ENCODE measurements around the gene ENTHD1.

The ENTHD1 gene

GRCh38 chr22:39703928-39704639 lies 189.5 kb downstream of the ENTHD1 start:
- ChIA-PET CTCF (no interaction called here), POLR2A (no interaction called here)
- H3K27me3 ChIP-seq (replicated peaks in 2 of 5; ENCODE audit: control insufficient read depth in 4 of 5, insufficient read depth in 5 of 5, low read length in 4 of 5): peaks cover 0 to 13% (median 5%) of the 10 kb centered on the region in 5 experiments
- no peaks in the 10 kb centered on the region for H3K4me1 ChIP-seq (ENCODE audit: control extremely low read depth in 1 of 4, control insufficient read depth in 4 of 4, insufficient read depth in 4 of 4, low read length in 3 of 4)
- WGBS (ENCODE audit: insufficient coverage): 95% methylated on average over 15 of the region's 17 CpGs
- no peaks in the 10 kb centered on the region for H3K36me3 ChIP-seq (ENCODE audit: control insufficient read depth in 4 of 4, insufficient read depth in 4 of 4, low read length in 3 of 4)
- no peak for DNase-seq
- no peaks in the 10 kb centered on the region for H3K9me3 ChIP-seq (ENCODE audit: control extremely low read depth in 1 of 5, control insufficient read depth in 4 of 5, insufficient read depth in 2 of 5, low read depth in 1 of 5, low read length in 4 of 5)
- H3K4me3 ChIP-seq (ENCODE audit: control insufficient read depth in 1 of 7, extremely low read depth in 1 of 7, insufficient read depth in 4 of 7, low read depth in 2 of 7, low read length in 6 of 7): no peak overlapping the region
- no peak overlapping the region for H3K27ac ChIP-seq (ENCODE audit: insufficient read depth in 1 of 2, low read depth in 1 of 2, low read length in 2 of 2, poor library complexity in 1 of 2, severe bottlenecking in 2 of 2)

- H3K27me3 ChIP-seq (replicated peaks in 2 of 5; ENCODE audit: control insufficient read depth in 4 of 5, insufficient read depth in 5 of 5, low read length in 4 of 5): peaks cover 0 to 17% (median 5%) of the 10 kb centered on the region in 5 experiments
Measured at GRCh38 chr22:39703091-39703490, 190.5 kb downstream of the ENTHD1 start.

DNA sequence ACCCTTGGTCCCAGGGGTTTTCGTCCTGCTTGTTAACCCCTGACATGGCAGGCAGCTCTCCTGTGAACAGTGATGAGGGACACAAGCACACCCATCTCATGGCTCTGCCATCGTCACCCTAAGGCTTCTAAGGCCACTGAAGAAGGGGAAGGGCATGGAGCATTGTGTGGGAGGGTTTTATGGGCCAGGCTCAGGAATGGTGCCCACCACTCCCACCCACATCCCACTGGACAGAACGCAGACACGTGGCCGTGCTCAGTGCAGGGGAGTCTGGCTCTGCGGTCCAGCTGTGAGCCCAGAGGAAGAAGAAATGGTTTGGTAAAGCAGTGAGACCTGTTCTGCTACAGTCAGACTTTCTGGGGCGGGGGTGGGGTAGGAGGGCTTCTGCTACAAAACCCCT lies 193.0 kb downstream of the ENTHD1 start:
- POLR2A ChIA-PET: no interaction called here
- DNase-seq: no peak
- Histone ChIP-seq H3K9me3 (ENCODE audit: control extremely low read depth in 1 of 5, control insufficient read depth in 4 of 5, insufficient read depth in 2 of 5, low read depth in 1 of 5, low read length in 4 of 5) (no peaks in the 10 kb centered on the region), H3K4me1 (ENCODE audit: control extremely low read depth in 1 of 4, control insufficient read depth in 4 of 4, insufficient read depth in 4 of 4, low read length in 3 of 4) (no peaks in the 10 kb centered on the region), H3K27me3 (replicated peaks in 2 of 5; ENCODE audit: control insufficient read depth in 4 of 5, insufficient read depth in 5 of 5, low read length in 4 of 5) (peaks cover 0 to 29% (median 2%) of the 10 kb centered on the region in 5 experiments), H3K4me3 (ENCODE audit: control insufficient read depth in 1 of 7, extremely low read depth in 1 of 7, insufficient read depth in 4 of 7, low read depth in 2 of 7, low read length in 6 of 7) (no peak overlapping the region), H3K27ac (ENCODE audit: insufficient read depth in 1 of 2, low read depth in 1 of 2, low read length in 2 of 2, poor library complexity in 1 of 2, severe bottlenecking in 2 of 2) (no peak overlapping the region), H3K36me3 (ENCODE audit: control insufficient read depth in 4 of 4, insufficient read depth in 4 of 4, low read length in 3 of 4) (no peaks in the 10 kb centered on the region)
- 100% methylated on average over 1 of the region's 7 CpGs for whole genome bisulfite sequencing (ENCODE audit: insufficient coverage)
- CTCF ChIA-PET: no interaction called here

More at GRCh38 chr22:39703091-39703490, 190.5 kb downstream of the ENTHD1 start:
- no peaks in the 10 kb centered on the region for H3K4me1 ChIP-seq (ENCODE audit: control extremely low read depth in 1 of 4, control insufficient read depth in 4 of 4, insufficient read depth in 4 of 4, low read length in 3 of 4)
- WGBS (ENCODE audit: insufficient coverage): 93% methylated on average over 6 of the region's 8 CpGs
- no peak for DNase-seq
- no peak overlapping the region for H3K4me3 ChIP-seq (ENCODE audit: control insufficient read depth in 1 of 7, extremely low read depth in 1 of 7, insufficient read depth in 4 of 7, low read depth in 2 of 7, low read length in 6 of 7)
- no peaks in the 10 kb centered on the region for H3K9me3 ChIP-seq (ENCODE audit: control extremely low read depth in 1 of 5, control insufficient read depth in 4 of 5, insufficient read depth in 2 of 5, low read depth in 1 of 5, low read length in 4 of 5)
- H3K27ac ChIP-seq (ENCODE audit: insufficient read depth in 1 of 2, low read depth in 1 of 2, low read length in 2 of 2, poor library complexity in 1 of 2, severe bottlenecking in 2 of 2): no peak overlapping the region
- POLR2A ChIA-PET: no interaction called here
- no peaks in the 10 kb centered on the region for H3K36me3 ChIP-seq (ENCODE audit: control insufficient read depth in 4 of 4, insufficient read depth in 4 of 4, low read length in 3 of 4)
- CTCF ChIA-PET: no interaction called here

DNA sequence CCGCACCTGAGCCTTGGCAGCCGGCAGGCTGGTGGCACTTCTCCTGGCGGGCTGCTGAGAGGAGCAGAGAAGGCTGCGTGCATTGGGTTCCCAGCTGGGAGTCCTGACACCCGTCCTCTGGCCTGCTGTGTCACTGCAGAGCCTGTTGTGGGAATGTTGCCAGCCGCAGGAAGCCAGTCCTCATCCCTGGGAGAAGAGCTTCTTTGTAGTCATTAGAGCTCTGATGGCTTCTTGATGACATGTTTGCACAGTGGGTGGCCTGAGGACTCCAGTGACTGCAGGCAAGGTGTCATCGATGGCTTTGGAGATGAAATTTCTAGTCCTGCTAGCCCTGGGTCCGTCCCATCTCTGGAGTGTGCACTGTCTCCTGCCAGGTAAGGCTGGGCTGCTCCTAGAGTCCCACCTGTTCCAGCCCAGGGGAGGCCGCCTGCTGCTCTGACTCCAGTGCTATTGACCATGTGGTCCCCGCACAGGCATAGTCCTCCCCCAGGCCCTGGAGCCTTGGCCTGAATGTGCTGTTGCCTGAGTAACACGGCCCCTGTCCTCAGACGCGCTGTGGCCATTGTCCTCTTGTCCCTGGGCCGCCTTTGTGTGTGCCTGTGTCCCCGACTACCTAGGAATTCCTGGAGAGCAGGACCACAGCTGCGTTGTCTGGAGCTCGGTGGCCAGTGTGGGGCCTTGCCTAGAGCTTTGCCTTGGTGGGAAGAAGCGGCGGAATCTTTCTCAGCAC lies 193.8 kb downstream of the ENTHD1 start:
- no peak for DNase-seq
- no peaks in the 10 kb centered on the region for H3K9me3 ChIP-seq (ENCODE audit: control extremely low read depth in 1 of 5, control insufficient read depth in 4 of 5, insufficient read depth in 2 of 5, low read depth in 1 of 5, low read length in 4 of 5)
- 97% methylated on average over 19 of the region's 19 CpGs for WGBS (ENCODE audit: insufficient coverage)
- ChIA-PET POLR2A (no interaction called here), CTCF (no interaction called here)
- H3K27ac ChIP-seq (ENCODE audit: insufficient read depth in 1 of 2, low read depth in 1 of 2, low read length in 2 of 2, poor library complexity in 1 of 2, severe bottlenecking in 2 of 2): no peak overlapping the region
- no peaks in the 10 kb centered on the region for H3K4me1 ChIP-seq (ENCODE audit: control extremely low read depth in 1 of 4, control insufficient read depth in 4 of 4, insufficient read depth in 4 of 4, low read length in 3 of 4)
- no peak overlapping the region for H3K4me3 ChIP-seq (ENCODE audit: control insufficient read depth in 1 of 7, extremely low read depth in 1 of 7, insufficient read depth in 4 of 7, low read depth in 2 of 7, low read length in 6 of 7)
- peaks cover 0 to 37% (median 2%) of the 10 kb centered on the region in 5 experiments for H3K27me3 ChIP-seq (replicated peaks in 2 of 5; ENCODE audit: control insufficient read depth in 4 of 5, insufficient read depth in 5 of 5, low read length in 4 of 5)
- no peaks in the 10 kb centered on the region for H3K36me3 ChIP-seq (ENCODE audit: control insufficient read depth in 4 of 4, insufficient read depth in 4 of 4, low read length in 3 of 4)

DNA sequence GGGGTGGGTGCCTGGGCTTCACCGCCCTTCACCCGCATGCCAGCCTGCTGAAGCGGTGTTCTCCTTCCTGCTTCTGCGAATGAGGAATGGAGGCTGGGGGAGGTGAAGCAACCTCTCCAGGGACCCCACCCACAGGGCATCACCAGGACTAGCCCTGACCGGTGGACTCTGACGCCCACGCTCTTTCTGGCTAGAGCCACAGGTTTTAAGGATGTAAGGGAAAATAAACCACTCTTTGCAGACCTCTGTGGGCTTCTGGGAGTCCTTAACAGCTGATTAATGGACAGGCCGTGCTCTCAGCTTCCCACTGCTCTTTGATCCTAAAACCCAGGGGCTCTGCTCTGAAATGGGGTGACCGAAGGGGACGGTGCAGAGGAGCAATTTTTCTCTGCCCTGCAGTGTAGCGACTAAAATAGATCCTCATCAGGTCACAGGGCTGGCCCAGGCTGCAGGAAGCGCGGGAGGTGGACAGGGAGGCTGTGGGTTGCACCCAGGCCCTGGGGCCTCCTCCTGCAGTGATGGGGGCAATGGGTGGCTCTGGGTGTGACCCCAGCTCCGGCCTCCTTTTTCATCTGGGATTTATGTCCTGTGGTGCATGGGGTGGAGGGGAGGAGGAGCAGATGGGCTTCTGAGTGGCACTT lies 195.7 kb downstream of the ENTHD1 start:
- no peaks in the 10 kb centered on the region for H3K9me3 ChIP-seq (ENCODE audit: control extremely low read depth in 1 of 5, control insufficient read depth in 4 of 5, insufficient read depth in 2 of 5, low read depth in 1 of 5, low read length in 4 of 5)
- no peak overlapping the region for H3K27ac ChIP-seq (ENCODE audit: insufficient read depth in 1 of 2, low read depth in 1 of 2, low read length in 2 of 2, poor library complexity in 1 of 2, severe bottlenecking in 2 of 2)
- ChIA-PET CTCF (no interaction called here), POLR2A (no interaction called here)
- H3K4me3 ChIP-seq (ENCODE audit: control insufficient read depth in 1 of 7, extremely low read depth in 1 of 7, insufficient read depth in 4 of 7, low read depth in 2 of 7, low read length in 6 of 7): no peak overlapping the region
- 90% methylated on average over 12 of the region's 14 CpGs for WGBS (ENCODE audit: insufficient coverage)
- H3K4me1 ChIP-seq (ENCODE audit: control extremely low read depth in 1 of 4, control insufficient read depth in 4 of 4, insufficient read depth in 4 of 4, low read length in 3 of 4): no peaks in the 10 kb centered on the region
- H3K27me3 ChIP-seq (replicated peaks in 2 of 5; ENCODE audit: control insufficient read depth in 4 of 5, insufficient read depth in 5 of 5, low read length in 4 of 5): peaks cover 0 to 55% (median 6%) of the 10 kb centered on the region in 5 experiments
- no peak for DNase-seq
- no peaks in the 10 kb centered on the region for H3K36me3 ChIP-seq (ENCODE audit: control insufficient read depth in 4 of 4, insufficient read depth in 4 of 4, low read length in 3 of 4)

DNA sequence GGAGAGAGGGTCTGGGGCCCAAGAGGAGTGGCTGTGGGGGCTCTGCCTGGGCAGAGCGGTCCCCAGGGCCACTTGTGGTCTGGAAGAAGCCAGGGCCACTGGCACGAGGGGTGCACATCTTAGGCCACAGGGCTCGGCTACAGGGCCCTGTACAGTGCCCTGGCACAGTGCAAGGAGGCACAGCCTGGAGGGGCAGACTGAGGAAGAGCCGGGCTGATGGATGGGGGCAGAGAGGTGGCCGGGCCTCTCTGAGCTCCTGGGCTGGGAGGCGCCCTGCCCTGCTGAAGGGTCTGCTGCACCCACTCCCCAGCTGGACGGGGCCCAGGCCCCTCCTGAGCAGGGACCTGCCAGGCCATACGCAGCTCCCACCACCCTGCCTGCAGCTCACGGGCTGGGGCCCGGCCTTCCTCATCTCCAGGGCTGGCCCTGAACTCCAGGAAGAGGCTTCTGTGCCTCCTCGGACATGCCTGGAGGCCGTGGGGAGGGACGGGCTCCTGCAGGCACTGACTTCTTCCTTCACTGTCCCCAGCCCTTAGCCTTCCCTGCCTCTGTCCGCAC lies 199.5 kb downstream of the ENTHD1 start:
- Histone ChIP-seq H3K27ac (ENCODE audit: insufficient read depth in 1 of 2, low read depth in 1 of 2, low read length in 2 of 2, poor library complexity in 1 of 2, severe bottlenecking in 2 of 2) (no peak overlapping the region), H3K36me3 (ENCODE audit: control insufficient read depth in 4 of 4, insufficient read depth in 4 of 4, low read length in 3 of 4) (no peaks in the 10 kb centered on the region), H3K9me3 (ENCODE audit: control extremely low read depth in 1 of 5, control insufficient read depth in 4 of 5, insufficient read depth in 2 of 5, low read depth in 1 of 5, low read length in 4 of 5) (no peaks in the 10 kb centered on the region), H3K27me3 (replicated peaks in 2 of 5; ENCODE audit: control insufficient read depth in 4 of 5, insufficient read depth in 5 of 5, low read length in 4 of 5) (peaks cover 0 to 83% (median 14%) of the 10 kb centered on the region in 5 experiments), H3K4me3 (ENCODE audit: control insufficient read depth in 1 of 7, extremely low read depth in 1 of 7, insufficient read depth in 4 of 7, low read depth in 2 of 7, low read length in 6 of 7) (no peak overlapping the region), H3K4me1 (ENCODE audit: control extremely low read depth in 1 of 4, control insufficient read depth in 4 of 4, insufficient read depth in 4 of 4, low read length in 3 of 4) (no peaks in the 10 kb centered on the region)
- POLR2A ChIA-PET: no interaction called here
- WGBS (ENCODE audit: insufficient coverage): 66% methylated on average over 13 of the region's 14 CpGs
- CTCF ChIA-PET: no interaction called here
- no peak for DNase-seq
